ENCODE data around the gene CZIB. TPM values are rescaled to one million over a fixed set of nuclear protein-coding genes. Genes with fewer than 3 reads are reported as not detected.

The CZIB gene
- polyA plus RNA-seq, 3 donors, result 55.3 to 62.2 (median 58.2) TPM

DNA sequence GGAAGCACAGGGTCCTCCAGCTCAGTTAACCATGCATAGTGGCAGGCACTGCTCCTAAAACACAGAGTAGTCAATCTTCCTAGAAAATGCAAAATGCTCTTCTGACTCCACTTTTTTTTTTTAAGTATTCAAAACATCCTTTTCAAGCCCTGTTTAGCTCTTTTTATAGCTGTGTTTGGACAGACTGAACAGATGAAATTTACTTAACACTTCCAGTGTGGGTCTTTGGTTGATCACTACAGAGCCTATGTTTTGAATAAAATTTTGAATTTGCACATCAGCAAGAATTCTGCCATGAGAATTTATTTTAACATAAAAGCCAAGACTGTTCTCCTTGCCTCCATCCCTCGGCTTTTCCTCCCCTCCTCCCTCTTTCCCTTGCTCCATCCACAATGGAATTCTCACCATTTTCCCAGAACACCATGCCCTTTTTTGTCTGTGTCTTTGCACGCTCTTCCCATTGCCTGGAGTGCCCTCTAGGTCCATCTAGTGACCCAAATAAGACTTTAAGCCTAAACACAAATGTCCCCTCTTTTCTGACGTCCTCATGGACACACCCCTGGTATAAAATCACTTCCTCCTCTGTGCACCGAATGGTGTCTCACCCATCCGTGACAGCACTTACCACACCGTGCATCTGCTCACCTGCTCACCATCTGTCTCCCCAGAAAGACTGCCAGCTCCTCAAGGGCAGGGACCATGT is 47.9 kb downstream of the CZIB start:
- peak overlapping the region in 1 of 2 donors; percentile 51 for H3K4me3 Mint-ChIP-seq
- WGBS (ENCODE audit: insufficient coverage), result 40% methylated on average over 4 of the region's 6 CpGs
- H3K9ac ChIP-seq (ENCODE audit: insufficient read depth, low read length, poor library complexity, severe bottlenecking), result no peak overlapping the region

DNA sequence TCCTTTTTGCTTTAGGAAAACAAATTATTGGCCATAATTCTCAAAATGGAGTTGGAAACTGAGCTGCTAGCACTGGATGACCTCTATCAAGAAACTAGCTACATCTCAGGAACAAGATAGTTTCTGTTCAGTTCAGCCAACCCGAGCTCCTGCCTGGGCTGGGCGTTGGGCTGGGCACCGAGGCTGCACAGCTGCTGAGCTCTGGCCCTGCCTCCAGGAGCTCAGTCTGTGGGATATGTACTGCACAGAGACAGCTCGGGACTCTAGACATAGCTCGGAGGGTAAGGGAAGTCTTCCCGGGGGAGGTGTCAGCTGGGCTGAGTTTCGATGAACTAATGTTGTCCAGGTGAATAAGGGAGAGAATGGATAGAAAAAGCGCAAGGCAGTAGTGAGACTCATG is 53.5 kb downstream of the CZIB start:
- H3K4me2 ChIP-seq (replicated peaks; ENCODE audit: extremely low read depth, low read length, poor library complexity, severe bottlenecking), result no peak overlapping the region
- 97% methylated on average over 8 of the region's 8 CpGs for WGBS (ENCODE audit: insufficient coverage)
- no peak for TF ChIP-seq CTCF (IDR thresholded peaks at IDR 0.05)
- no peaks in the 10 kb centered on the region for H3K36me3 ChIP-seq (replicated peaks in 1 of 2; ENCODE audit: control insufficient read depth in 1 of 2, insufficient read depth in 2 of 2, low read length in 2 of 2)
- H3K27me3 ChIP-seq (ENCODE audit: control insufficient read depth in 2 of 2, insufficient read depth in 2 of 2, low read length in 2 of 2), result no peaks in the 10 kb centered on the region
- H3K4me3 ChIP-seq (replicated peaks in 1 of 3; ENCODE audit: low read depth in 2 of 3, low read length in 3 of 3), result no peak overlapping the region
- Mint-ChIP-seq H3K4me1 (peaks cover 3% of the 10 kb centered on the region), H3K9me3 (no peaks in the 10 kb centered on the region), H3K4me3 (no peak overlapping the region), H3K27ac (peak overlapping the region in 1 of 7 donors; percentile 25), H3K27me3 (ENCODE audit: low read depth in 3 of 3) (peaks cover 0 to 8% (median 3%) of the 10 kb centered on the region in 3 donors), H3K36me3 (no peaks in the 10 kb centered on the region)
- no peak overlapping the region for H3K9ac ChIP-seq (ENCODE audit: insufficient read depth, low read length, poor library complexity, severe bottlenecking)
- no peaks in the 10 kb centered on the region for H4K20me1 ChIP-seq (ENCODE audit: insufficient read depth, low read length)
- no peaks in the 10 kb centered on the region for H3K79me2 ChIP-seq (ENCODE audit: insufficient read depth, low read length)
- H3K9me3 ChIP-seq (replicated peaks in 1 of 2; ENCODE audit: control insufficient read depth in 1 of 2, insufficient read depth in 1 of 2, low read length in 2 of 2), result no peaks in the 10 kb centered on the region
- DNase-seq, result no peak
- intact Hi-C loops (cut with micrococcal nuclease), result no loop called here
- no peak overlapping the region for H2AFZ ChIP-seq (ENCODE audit: insufficient read depth, low read depth, low read length, poor library complexity, severe bottlenecking)
- no peak overlapping the region for H3K27ac ChIP-seq (ENCODE audit: low read depth in 1 of 2, low read length in 2 of 2)
- H3K4me1 ChIP-seq (ENCODE audit: control insufficient read depth in 1 of 2, insufficient read depth in 2 of 2, low read length in 2 of 2), result no peaks in the 10 kb centered on the region

More for the DNA sequence above, 47.9 kb downstream of the CZIB start:
- H4K20me1 ChIP-seq (ENCODE audit: insufficient read depth, low read length), result no peaks in the 10 kb centered on the region
- Mint-ChIP-seq H3K27ac (peak overlapping the region in 1 of 7 donors; percentile 35), H3K27me3 (ENCODE audit: low read depth in 3 of 3) (peaks cover 4 to 13% (median 12%) of the 10 kb centered on the region in 3 donors), H3K9me3 (no peaks in the 10 kb centered on the region), H3K4me1 (peaks cover 5% of the 10 kb centered on the region), H3K36me3 (no peaks in the 10 kb centered on the region)
- no peaks in the 10 kb centered on the region for H3K79me2 ChIP-seq (ENCODE audit: insufficient read depth, low read length)
- no peaks in the 10 kb centered on the region for H3K4me1 ChIP-seq (ENCODE audit: control insufficient read depth in 1 of 2, insufficient read depth in 2 of 2, low read length in 2 of 2)
- H3K4me3 ChIP-seq (replicated peaks in 1 of 3; ENCODE audit: low read depth in 2 of 3, low read length in 3 of 3), result no peak overlapping the region
- peaks cover 0 to 4% of the 10 kb centered on the region in 2 donors for H3K27me3 ChIP-seq (ENCODE audit: control insufficient read depth in 2 of 2, insufficient read depth in 2 of 2, low read length in 2 of 2)
- H3K27ac ChIP-seq (ENCODE audit: low read depth in 1 of 2, low read length in 2 of 2), result no peak overlapping the region
- no peak for TF ChIP-seq CTCF (IDR thresholded peaks at IDR 0.05)
- no peak for DNase-seq
- no peak overlapping the region for H2AFZ ChIP-seq (ENCODE audit: insufficient read depth, low read depth, low read length, poor library complexity, severe bottlenecking)
- H3K9me3 ChIP-seq (replicated peaks in 1 of 2; ENCODE audit: control insufficient read depth in 1 of 2, insufficient read depth in 1 of 2, low read length in 2 of 2), result no peaks in the 10 kb centered on the region
- intact Hi-C loops (cut with micrococcal nuclease), result no loop called here
- H3K36me3 ChIP-seq (replicated peaks in 1 of 2; ENCODE audit: control insufficient read depth in 1 of 2, insufficient read depth in 2 of 2, low read length in 2 of 2), result no peaks in the 10 kb centered on the region
- H3K4me2 ChIP-seq (replicated peaks; ENCODE audit: extremely low read depth, low read length, poor library complexity, severe bottlenecking), result no peak overlapping the region

All from CD14-positive monocyte (primary cell).